ENCODE results near the gene OR2M7.
"Not testable (repeated sequence)": the region's sequence is repeated elsewhere in the genome, so short reads cannot be mapped to it uniquely, and the experiment has no call there.

The OR2M7 gene, protein sequence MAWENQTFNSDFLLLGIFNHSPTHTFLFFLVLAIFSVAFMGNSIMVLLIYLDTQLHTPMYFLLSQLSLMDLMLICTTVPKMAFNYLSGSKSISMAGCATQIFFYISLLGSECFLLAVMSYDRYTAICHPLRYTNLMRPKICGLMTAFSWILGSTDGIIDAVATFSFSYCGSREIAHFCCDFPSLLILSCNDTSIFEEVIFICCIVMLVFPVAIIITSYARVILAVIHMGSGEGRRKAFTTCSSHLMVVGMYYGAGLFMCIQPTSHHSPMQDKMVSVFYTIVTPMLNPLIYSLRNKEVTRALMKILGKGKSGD

DNA sequence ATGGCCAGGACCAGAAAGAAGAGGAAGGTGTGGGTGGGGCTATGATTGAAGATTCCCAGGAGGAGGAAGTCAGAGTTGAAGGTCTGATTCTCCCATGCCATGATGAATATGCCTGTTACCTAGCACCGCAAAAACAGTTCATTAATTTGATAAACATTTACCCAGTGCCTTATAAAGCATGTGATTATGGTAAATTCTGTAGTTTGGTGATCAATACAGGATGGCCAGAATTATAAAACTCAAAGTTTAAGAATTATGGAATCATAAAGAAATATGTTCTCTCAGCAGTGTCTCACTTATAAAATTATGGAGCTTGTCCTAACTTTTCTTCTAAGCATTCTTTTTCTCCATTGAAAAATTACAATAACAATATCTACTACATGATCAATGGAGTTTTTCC is at the start of gene OR2M7:
OR2M7 (minus strand) TSS at position 101 of the 400 bp plus-strand sequence; CDS start at position 101, 0 bp downstream.
- DNase-seq (ENCODE audit: low spot score) = no peak

DNA sequence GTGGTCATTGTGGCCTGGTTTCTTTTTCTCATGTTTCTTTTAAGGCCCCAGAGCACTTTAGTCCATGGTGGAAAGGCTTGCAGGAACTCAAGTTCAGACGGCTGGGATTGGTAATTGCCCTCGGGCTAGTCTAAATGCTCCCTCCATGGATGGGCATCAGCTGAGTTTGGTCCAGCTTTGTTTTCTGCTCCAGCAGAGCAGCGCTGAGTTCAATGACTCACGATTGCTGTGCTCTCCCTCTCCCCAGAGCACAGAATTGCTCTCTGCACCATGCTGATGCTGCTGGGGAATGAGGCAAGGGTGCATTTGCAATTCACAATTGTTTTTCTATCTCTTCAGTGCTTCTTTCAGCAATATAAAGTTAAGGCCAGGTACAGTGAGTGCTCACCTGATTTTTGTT is 49.4 kb upstream of the OR2M7 start:
- no peak for DNase-seq (ENCODE audit: low spot score)

DNA sequence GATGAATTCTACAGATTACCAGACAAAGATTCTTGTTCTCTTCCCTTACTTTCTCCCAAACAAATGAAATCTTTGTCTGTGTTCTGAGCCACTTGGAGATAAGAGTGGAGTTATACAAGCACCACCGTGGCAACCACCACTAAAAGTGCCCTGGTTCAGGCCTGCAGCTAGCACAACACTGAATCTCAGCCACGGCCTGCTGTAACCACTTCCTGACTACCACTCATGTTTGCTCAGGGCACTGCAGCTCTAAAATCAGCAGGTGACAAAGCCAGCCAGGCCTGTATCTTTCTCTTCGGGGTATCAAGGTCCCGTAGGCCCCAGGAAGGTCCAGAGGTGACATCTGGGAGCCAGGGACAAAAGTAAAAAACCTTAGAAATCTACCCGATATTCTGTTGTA is 48.0 kb upstream of the OR2M7 start:
- no peak for DNase-seq (ENCODE audit: low spot score)

DNA sequence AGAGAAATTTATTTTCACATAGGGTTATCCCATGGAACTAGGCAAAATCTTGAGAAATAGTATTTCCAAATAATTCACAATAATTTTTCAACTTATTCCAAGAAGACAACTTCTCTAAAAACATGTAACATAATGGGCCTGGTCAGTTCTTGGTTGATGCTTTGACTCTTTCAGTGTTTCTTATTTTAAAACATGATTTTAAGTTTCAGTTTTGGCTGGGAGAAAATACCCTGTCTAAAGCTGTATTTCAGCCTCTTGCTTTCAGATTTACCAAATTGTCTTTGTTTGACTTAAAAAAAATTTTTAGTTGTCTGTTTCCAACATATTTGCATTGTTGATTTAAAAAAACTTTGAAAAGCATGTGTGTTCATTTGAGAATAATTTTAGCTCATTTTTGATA is 42.2 kb upstream of the OR2M7 start:
- DNase-seq (ENCODE audit: low spot score) = no peak

DNA sequence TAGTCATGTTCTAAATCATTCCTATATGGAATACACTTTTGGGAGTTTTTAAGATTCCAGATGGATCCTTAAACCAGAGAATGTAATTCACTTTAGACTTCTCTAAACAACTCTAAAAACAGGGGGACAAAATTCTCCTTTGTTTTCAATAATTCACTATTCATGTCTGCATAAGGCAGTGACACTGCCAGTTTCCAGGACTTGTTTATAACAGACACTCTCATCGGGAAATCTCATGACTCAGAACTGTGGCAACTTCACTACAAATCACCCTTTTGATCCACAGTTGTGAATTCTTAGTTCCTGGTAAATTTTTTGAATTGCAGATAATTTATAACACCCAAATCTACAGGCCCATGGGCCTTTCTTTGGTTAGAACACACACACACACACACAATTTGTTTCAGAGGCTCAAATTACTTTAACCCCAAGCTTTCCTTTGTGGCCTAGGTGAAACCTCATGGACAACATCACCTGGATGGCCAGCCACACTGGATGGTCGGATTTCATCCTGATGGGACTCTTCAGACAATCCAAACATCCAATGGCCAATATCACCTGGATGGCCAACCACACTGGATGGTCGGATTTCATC is 36.9 kb upstream of the OR2M7 start, which contains the start of gene OR2T4:
OR2T4 (plus strand) TSS at position 545 of the 595 bp plus-strand sequence; CDS start at position 545, 0 bp downstream.
- DNase-seq (ENCODE audit: low spot score) = no peak

DNA sequence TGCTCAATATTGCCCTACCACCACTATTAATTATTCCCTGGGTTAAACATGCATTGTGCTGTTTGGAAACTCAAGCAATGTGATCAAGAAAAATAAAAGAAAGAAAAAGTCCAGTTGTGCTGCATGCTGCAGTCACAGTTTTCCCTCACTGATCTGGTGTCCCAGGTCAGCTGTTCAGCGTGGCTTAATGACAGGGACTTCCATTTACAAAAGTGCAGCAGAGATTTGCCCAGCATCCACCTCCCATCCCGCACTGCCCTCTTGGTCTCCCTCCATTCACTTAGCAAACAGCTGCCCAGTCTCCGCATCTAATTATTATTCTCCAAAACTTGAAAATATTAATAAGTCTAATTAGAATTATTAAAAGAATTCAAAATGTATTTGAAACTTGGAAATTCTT is 35.0 kb upstream of the OR2M7 start:
- DNase-seq (ENCODE audit: low spot score) = no peak

DNA sequence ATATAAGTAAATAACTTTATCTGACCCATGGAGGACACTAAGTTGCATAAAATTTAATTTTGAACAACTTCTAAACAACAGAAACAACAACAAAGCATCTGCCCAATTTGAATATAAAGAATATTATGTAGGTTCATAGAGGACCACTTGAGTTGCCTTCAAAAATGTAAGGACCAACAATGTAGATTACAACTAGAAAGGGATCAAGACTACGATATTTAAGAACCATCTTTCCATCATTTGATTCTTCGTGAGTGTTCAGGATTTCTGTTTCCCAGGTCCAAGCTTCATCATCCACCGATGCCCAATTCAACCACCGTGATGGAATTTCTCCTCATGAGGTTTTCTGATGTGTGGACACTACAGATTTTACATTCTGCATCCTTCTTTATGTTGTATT is 24.1 kb upstream of the OR2M7 start, which contains the start of gene OR14C36:
OR14C36 (plus strand) TSS at position 301 of the 400 bp plus-strand sequence; CDS start at position 301, 0 bp downstream.
- no peak for DNase-seq (ENCODE audit: low spot score)

DNA sequence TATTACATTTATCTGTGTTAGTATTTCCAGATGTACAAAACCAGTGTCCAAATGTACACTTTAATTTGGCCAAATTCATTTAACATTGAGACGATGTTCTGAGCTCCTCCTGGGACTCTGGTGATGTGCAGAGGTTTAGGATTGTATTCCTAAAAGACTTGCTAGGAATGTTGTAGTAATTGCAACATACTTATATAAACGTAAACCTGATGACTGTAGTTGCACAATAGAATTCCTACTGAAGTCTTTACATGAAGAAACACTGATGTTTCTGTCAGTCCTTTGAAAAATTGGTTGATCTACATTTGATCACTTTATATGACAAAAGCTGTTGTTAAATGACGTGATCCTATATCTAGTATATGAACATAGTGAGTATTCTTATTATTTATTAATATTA is 19.1 kb upstream of the OR2M7 start:
- no peak for DNase-seq (ENCODE audit: low spot score)

DNA sequence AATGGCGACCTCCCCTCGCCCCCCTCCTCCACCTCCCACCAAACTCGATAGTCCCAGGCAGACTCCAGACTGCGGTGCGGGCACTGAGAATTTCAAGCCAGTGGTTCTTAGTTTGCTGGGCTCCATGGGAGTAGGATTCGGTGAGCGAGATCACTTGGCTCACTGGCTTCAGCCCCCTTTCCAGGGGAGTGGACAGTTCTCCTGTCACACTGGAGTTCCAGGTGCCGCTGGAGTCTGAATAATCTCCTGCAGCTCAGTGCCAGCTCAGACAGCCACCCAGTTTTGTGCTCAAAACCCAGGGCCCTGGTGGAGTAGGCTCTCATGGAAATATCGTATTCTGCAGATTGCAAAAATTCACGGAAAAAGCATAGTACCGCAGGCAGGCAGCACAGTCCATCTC is 7.6 kb downstream of the OR2M7 start:
- no peak for DNase-seq (ENCODE audit: low spot score)

DNA sequence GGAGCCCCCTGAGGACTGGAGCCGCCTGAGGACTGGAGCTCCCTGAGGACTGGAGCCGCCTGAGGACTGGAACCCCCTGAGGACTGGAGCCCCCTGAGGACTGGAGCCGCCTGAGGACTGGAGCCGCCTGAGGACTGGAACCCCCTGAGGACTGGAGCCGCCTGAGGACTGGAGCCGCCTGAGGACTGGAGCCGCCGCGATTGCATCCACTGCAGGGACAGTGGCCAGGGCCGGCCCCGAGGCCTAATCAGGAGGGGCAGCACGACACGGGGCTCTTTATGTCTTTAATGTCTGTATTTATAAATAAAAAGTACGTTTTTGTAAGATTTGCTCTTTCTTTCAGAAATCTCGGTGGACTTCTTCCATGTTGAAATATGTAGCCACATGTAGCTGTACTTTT is 17.6 kb downstream of the OR2M7 start:
- DNase-seq (ENCODE audit: low spot score) = not testable (repeated sequence)

DNA sequence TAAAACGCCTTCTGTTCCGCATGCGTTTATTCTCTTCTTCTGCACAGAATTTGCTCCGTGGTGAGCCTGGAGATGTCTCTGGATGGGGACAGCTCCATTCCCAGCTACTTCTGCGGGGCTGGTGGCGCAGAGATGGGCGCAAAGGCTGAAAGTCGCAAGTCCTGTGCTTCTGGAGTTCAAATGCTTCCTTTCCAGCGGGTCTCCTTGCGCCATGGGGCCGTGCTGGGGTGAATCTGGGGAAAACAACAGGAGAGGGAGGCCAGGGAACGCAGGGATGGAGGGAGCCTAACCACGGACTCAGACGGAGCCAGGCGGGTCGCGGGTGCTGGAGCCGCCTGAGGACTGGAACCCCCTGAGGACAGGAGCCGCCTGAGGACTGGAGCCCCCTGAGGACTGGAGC is 18.3 kb downstream of the OR2M7 start:
- no peak for DNase-seq (ENCODE audit: low spot score)

DNA sequence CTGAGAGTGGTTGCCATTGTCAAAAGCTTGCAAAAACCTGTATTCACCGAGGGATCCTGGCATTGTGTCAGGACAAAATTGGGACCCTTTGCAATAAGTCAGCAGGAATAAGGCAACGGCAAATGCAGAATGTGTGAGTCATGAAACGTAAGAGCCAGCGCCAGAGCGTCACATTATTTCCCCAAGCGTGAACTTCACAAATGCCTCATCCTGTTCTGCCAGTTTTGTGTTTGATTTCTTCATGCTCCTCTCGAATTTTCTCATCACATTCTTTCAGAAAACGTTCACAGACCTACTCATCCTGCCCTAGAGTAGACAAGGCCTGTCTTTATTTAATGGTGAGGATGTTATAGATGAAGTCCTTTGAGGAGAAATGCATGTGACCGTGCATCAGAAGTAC is 18.7 kb downstream of the OR2M7 start:
- not testable (repeated sequence) for DNase-seq (ENCODE audit: low spot score)

DNA sequence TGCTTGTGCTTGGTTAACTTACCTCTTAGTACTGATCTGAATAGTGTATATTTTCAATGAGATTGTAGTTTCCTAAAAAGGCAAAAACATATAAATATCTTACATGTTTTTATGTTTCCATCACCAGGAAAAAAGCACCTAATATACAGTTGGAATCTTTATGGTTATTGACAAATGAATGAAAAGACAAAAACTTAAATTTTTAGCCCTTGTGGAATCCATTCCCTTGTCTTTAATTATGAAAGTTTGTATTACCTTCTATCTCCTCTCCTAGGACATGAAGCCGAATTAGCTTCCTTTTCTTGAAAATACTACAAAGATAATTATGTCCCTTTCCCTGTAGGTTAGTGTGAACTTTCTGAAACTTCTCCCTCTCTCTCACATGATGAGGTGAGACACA is 21.0 kb downstream of the OR2M7 start, which contains the start of gene OR2T12:
OR2T12 (minus strand) TSS at position 101 of the 400 bp plus-strand sequence. CDS start 7,846 bp downstream, outside the sequence.
- DNase-seq (ENCODE audit: low spot score) = no peak

DNA sequence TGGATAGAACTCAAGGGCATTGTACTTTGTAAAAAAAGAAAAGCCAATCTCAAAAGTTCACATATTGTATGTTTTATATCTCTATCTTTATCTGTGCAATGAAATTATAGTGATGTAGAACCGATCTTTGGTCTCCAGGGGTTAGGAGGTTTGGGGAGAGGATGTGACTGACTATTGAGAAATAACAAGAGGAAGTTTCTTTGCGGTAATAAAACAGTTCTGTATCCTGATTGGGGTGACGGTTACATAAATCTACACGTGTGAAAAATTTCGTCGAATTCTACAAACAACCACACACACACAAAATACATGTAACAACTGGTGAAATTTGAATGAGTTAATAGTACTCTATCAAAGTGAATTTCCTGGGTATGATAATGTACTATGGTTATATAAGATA is 36.0 kb downstream of the OR2M7 start:
- DNase-seq (ENCODE audit: low spot score) = no peak

DNA sequence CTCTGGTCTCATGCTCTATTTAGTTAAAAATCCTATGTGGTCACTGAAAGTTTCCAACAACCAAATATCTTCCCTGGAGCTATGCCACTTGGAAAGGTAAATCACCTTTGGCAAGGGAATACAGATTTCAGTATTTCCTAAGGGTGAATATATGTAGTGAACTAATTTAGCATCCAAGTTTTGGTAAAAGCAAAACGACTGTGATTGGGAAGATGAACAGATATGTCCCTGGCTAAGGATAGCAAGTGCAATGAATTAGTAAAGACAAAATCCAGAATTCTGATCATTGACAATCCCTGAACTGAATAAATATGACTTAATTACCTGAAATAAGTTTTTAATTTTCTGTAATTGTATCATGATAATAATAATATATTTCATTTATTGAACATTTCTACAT is 46.5 kb downstream of the OR2M7 start, which contains the start of gene OR2T33:
OR2T33 (minus strand) TSS at position 101 of the 400 bp plus-strand sequence. CDS start 4,162 bp downstream, outside the sequence.
- no peak for DNase-seq (ENCODE audit: low spot score)
